PFSK-1 (cell line): ENCODE measurements around the gene MED26.

Experiments used
- FOXP2 ChIP-seq: optimal IDR thresholded peaks from 2 replicates; pipeline ENCODE3; 2011; ENCODE audit warnings: borderline replicate concordance, control low read depth, inconsistent platforms; ENCODE audit not compliant: insufficient read depth; ENCODE audit errors: extremely low read length, extremely low read depth
- POLR2AphosphoS5 ChIP-seq: IDR thresholded peaks from 2 replicates; pipeline ENCODE4 v1.6.1; 2012; ENCODE audit warnings: low read depth, mild to moderate bottlenecking, control low read depth, low read length, moderate library complexity
- REST ChIP-seq, 2 experiments: IDR thresholded peaks; 2 replicates each; pipeline versions ENCODE4 v1.6.1 to v1.8.0; 2011 to 2012; ENCODE audit warnings: low read depth in 2 of 2, low read length in 2 of 2, control low read depth in 1 of 2, inconsistent platforms in 1 of 2, mild to moderate bottlenecking in 1 of 2, moderate library complexity in 1 of 2; ENCODE audit not compliant: insufficient read depth in 1 of 2
- SIN3A ChIP-seq: IDR thresholded peaks from 2 replicates; pipeline ENCODE4 v1.6.1; 2012; ENCODE audit warnings: mild to moderate bottlenecking, low read length, moderate library complexity, borderline replicate concordance; ENCODE audit not compliant: insufficient read depth
- TAF1 ChIP-seq: IDR thresholded peaks from 2 replicates; pipeline ENCODE4 v1.6.1; 2012; ENCODE audit warnings: low read length, control low read depth, borderline replicate concordance; ENCODE audit not compliant: insufficient read depth

MED26 gene

GRCh38 chr19:16587833-16588823 is 39.9 kb downstream of the MED26 start:
- no peak for TF ChIP-seq POLR2AphosphoS5
- TF ChIP-seq SIN3A, result peak; percentile 17; the same call in 1 of the 2 replicates

GRCh38 chr19:16586991-16587832 is 40.8 kb downstream of the MED26 start:
- TF ChIP-seq REST (IDR thresholded peaks at IDR 0.05; ENCODE audit: insufficient read depth in 1 of 2, low read depth in 2 of 2, low read length in 2 of 2), result no peak
- TF ChIP-seq SIN3A, result no peak
- no peak for TF ChIP-seq FOXP2
- no peak for TF ChIP-seq TAF1
- no peak for TF ChIP-seq POLR2AphosphoS5

- TF ChIP-seq SIN3A (no peak), FOXP2 (no peak), POLR2AphosphoS5 (no peak), TAF1 (no peak), REST (IDR thresholded peaks at IDR 0.05; ENCODE audit: insufficient read depth in 1 of 2, low read depth in 2 of 2, low read length in 2 of 2) (no peak)
These were observed 41.5 kb downstream of the MED26 start for GRCh38 chr19:16586477-16586871.

- TF ChIP-seq TAF1 (no peak), POLR2AphosphoS5 (no peak), REST (IDR thresholded peaks at IDR 0.05; ENCODE audit: insufficient read depth in 1 of 2, low read depth in 2 of 2, low read length in 2 of 2) (no peak), SIN3A (no peak), FOXP2 (no peak)
These were observed 42.1 kb downstream of the MED26 start for GRCh38 chr19:16585808-16586476.

- TF ChIP-seq FOXP2 (no peak), POLR2AphosphoS5 (no peak), TAF1 (no peak), SIN3A (no peak), REST (IDR thresholded peaks at IDR 0.05; ENCODE audit: insufficient read depth in 1 of 2, low read depth in 2 of 2, low read length in 2 of 2) (no peak)
These were observed 42.8 kb downstream of the MED26 start for GRCh38 chr19:16585094-16585801.
